KOPT-K1 (cell line): Measurements from ENCODE around the gene ADCY9.

Experiments used
- H3K27ac ChIP-seq: fragments of 200-600 bp; sonication (generic); 2 replicates; pipeline ENCODE4 v1.5.1; 2016; ENCODE audit warnings: antibody characterized with exemption, mild to moderate bottlenecking, low read depth, low read length; ENCODE audit not compliant: poor library complexity, severe bottlenecking
- H3K36me3 ChIP-seq: fragments of 200-600 bp; sonication (generic); 2 replicates; pipeline ENCODE4 v1.5.1; 2017; ENCODE audit warnings: antibody characterized with exemption, mild to moderate bottlenecking, low read length, moderate library complexity; ENCODE audit not compliant: insufficient read depth
- H3K9me3 ChIP-seq: fragments of 200-600 bp; sonication (generic); 2 replicates; pipeline ENCODE4 v1.5.1; 2017; ENCODE audit warnings: antibody characterized with exemption, low read length, mild to moderate bottlenecking; ENCODE audit not compliant: insufficient read depth, poor library complexity, severe bottlenecking

ADCY9 gene

DNA sequence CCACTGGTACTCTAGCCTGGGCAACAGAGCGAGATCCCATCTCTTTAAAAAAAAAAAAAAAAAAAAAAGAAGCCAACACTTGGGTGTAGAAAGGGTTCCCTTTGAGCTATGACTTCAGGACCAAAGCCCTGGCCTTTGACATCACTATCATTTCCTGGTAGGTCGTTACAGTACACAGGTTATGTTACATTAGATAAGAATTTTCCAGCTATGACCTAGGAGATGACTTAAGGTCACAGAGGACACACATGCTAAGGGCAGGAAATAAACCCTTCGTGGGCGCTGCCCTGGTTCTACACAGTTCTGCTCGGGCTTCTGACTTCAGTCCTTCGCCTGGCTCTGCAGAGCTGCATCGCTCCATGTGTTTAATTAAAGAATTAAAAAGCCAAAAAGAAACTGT is 112.0 kb downstream of the ADCY9 start:
- Histone ChIP-seq H3K36me3 (no peaks in the 10 kb centered on the region), H3K27ac (no peak overlapping the region)

DNA sequence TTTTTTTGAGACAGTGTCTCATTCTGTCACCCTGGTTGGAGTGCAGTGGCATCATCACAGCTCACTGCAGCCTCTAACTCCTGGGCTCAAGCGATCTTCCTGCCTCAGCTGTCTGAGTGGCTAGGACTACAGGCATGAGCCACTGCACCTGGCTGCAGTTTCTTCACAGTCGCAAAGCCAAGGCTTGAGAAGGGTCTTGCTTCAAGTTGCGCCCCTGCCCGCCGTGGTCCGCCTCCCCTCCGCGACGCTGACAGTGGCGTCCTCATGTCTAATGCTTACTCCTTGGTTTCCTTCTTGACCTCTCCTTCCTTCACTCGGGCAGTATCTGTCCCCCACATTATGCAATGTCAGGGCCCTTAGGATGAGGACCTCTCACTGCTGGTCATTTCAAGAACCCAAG is 112.7 kb downstream of the ADCY9 start:
- no peak overlapping the region for H3K27ac ChIP-seq
- H3K36me3 ChIP-seq = no peaks in the 10 kb centered on the region
- H3K9me3 ChIP-seq = no peaks in the 10 kb centered on the region

More for the DNA sequence above, 112.0 kb downstream of the ADCY9 start:
- no peaks in the 10 kb centered on the region for H3K9me3 ChIP-seq

DNA sequence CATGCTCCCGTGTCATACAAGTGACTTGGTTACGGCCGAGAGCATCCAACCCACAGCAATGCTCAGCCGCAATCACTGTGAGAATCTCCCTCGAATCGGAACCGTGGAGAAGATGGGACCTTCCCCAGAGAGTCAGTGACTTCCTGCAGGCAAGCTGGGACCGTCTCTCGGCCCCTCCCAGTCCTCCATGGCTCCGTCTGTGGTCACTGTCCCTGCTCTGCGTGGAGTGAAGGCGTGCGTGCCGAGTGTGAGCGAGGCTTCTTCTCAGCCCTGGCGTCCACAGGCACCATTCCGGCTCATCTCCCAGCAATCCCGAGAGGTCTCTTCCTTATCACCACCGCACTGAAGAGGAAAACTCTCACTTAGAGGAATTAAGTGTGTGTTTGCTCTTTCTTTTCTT is 113.1 kb downstream of the ADCY9 start:
- H3K27ac ChIP-seq = no peak overlapping the region
- H3K9me3 ChIP-seq = no peaks in the 10 kb centered on the region
- no peaks in the 10 kb centered on the region for H3K36me3 ChIP-seq

DNA sequence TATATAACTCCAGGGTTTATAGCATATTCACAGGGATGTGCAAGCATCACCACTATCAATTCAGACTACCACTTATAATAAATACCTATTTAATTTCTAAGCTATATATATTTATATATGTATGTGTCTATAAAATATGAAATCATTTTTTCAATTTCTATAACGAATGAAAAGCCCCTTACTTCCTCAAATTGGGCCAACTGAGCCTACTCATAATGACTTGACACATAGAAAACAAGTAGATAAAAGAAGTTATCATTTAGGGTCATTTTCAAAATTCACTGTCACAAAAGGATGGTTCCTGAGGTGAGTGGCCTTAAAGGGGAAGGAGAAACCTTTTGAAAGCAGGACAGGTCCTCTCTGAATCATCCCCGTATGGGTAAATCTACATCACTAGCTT is 114.1 kb downstream of the ADCY9 start:
- H3K27ac ChIP-seq = no peak overlapping the region

DNA sequence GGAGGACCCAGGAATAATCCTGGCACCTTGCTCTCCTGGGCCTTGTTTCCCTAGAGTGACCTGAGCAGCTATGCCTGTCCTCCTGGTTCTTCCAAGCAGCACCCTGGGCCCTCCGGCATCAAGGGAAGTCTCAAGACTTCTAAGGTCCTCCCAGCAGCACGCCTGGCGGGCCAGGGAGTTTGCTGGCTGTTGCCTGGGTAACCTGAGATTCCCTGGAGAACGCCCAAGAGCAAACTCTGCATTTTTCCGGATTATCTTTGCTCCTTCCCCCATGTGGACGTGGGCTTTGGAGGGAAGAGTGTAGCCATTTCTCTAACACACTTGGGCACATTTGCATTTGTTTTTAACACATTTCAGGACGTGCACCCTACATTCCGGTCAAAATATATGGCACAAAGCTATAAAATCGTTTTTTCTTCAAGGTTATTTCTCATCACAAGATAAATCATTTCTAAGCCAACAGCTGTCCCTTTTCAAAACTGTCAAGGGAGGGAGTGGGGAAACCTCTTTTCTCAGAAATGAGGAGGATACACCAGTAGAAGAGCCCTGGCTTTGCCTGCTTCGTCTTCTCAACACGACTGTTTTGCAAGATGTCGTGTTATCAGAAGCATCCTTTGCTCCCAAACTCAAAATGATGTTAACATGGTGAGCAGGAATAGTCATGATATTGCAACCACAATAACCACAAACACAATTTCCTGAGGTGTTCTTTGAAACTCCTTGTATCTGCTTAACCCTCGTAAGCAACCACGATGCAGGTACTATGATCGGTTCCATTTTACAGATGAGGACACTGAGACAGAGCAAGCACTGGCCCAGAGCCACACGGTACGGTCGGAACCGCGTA is 116.5 kb downstream of the ADCY9 start:
- Histone ChIP-seq H3K36me3 (no peaks in the 10 kb centered on the region), H3K27ac (no peak overlapping the region), H3K9me3 (no peaks in the 10 kb centered on the region)

More for the DNA sequence above, 114.1 kb downstream of the ADCY9 start:
- Histone ChIP-seq H3K36me3 (no peaks in the 10 kb centered on the region), H3K9me3 (no peaks in the 10 kb centered on the region)

DNA sequence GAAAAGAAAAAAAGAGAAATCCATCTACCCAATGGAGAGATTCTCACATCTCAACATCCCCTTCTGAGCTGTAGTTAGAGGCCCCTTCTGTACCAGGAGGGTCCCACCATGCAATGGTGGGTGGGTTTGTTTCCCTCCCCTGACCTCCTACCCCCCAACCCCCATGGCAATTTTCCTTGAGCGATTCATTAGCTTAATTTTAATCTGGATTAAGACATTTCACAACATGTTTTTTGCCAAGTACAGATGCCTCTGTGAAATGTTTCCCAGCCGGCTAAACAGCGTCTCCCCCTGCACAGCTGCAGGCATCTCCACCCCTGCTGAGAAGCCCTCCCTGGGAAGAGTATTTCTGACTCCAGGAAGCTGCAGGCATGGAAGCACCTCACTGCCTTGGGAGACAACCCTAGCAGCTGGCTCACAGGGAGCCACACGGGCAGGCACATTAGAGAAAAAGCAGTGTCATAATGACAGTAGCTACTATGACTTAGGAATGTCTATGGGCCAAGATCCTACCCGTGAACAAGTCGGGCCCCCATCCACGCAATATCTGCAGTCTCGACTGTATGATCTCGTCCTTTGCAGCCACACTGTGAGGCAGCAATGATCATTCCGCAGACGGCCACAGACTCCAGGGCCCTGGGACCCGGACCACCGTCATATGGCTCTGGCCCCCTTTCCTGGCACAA is 117.3 kb downstream of the ADCY9 start:
- Histone ChIP-seq H3K36me3 (no peaks in the 10 kb centered on the region), H3K9me3 (no peaks in the 10 kb centered on the region)

DNA sequence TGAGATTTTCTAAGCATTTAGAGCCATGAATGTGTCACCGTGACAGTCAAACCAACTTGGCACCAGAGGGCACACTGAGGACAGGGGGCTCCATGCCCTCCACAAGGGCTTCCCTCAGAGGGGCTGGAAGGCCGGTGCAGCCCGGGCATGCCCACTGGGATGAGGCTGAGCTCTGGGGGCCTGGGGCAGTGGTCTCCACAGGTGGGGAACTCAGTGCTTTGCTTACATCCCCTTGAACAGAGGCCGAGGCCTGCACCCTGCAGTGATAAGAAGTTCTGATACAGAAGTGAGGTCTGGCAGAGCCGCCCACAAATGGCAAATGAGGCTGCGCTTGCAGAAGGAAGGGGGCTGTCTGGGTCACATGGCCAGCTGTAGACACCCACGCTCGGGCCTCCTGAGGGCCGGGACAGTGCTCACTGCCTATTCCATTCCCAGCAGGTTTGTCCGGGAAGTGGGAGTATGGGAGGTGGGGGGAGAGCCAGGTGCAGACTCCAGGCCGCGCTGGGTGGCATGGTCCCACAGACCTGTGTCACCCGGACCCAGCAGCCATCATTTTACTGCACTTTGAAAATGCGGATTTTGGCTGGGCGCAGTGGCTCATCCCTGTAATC is 118.9 kb downstream of the ADCY9 start:
- no peak overlapping the region for H3K27ac ChIP-seq
- no peaks in the 10 kb centered on the region for H3K36me3 ChIP-seq

More for the DNA sequence above, 117.3 kb downstream of the ADCY9 start:
- no peak overlapping the region for H3K27ac ChIP-seq

DNA sequence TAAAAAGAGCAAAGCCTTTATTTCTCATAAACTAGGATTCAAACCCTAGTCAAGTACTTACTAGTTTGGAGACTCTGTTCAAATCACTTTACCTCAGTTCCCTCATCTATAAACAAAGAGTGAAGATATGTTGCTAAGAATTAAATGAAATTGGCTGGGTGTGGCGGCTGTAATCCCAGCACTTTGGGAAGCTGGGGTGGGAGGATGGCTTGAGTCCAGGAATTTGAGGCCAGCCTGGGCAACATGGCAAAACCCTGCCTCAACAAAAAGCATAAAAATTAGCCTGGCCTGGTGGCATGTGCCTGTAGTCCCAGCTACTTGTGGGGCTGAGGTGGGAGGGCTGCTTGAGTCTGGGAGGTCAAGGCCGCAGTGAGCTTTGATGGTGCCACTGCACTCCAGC is 121.2 kb downstream of the ADCY9 start:
- no peak overlapping the region for H3K27ac ChIP-seq
- no peaks in the 10 kb centered on the region for H3K36me3 ChIP-seq
- no peaks in the 10 kb centered on the region for H3K9me3 ChIP-seq

More for the DNA sequence above, 118.9 kb downstream of the ADCY9 start:
- no peaks in the 10 kb centered on the region for H3K9me3 ChIP-seq

DNA sequence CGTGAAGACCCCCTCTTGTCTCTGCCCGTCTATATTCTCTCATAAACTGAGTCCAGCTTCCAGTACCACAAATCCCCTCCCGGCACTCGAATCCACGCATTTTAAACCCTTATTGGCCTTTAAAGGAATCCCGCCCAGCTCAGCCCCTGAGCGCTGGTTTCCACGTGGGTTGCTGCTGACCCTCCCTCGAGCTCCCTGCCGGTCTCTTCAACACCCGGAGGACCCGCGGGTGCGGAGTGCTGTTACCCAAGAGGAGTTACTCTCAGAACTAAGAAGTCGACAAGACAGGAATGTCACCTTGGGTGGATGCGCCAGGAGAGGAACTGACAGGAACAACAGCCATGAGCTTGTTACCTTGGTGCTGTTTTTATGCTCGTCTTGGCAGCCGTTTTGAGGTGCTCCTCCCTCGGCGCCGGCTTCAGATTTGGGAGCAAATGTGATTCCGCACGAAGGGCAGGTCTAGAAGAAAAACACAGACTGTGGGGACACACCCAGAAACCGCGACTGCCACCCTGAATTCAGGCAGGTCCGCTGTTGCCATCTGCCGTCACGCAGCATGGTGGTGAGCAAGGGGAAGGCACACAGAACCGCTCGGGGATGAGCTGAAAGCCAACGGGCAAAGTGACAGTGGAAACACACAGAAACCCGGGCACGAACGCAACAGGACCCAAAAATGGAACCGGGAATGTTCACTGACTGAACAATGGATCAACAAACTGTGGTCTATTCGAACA is 123.0 kb downstream of the ADCY9 start:
- no peaks in the 10 kb centered on the region for H3K9me3 ChIP-seq
- no peaks in the 10 kb centered on the region for H3K36me3 ChIP-seq
- H3K27ac ChIP-seq = no peak overlapping the region

DNA sequence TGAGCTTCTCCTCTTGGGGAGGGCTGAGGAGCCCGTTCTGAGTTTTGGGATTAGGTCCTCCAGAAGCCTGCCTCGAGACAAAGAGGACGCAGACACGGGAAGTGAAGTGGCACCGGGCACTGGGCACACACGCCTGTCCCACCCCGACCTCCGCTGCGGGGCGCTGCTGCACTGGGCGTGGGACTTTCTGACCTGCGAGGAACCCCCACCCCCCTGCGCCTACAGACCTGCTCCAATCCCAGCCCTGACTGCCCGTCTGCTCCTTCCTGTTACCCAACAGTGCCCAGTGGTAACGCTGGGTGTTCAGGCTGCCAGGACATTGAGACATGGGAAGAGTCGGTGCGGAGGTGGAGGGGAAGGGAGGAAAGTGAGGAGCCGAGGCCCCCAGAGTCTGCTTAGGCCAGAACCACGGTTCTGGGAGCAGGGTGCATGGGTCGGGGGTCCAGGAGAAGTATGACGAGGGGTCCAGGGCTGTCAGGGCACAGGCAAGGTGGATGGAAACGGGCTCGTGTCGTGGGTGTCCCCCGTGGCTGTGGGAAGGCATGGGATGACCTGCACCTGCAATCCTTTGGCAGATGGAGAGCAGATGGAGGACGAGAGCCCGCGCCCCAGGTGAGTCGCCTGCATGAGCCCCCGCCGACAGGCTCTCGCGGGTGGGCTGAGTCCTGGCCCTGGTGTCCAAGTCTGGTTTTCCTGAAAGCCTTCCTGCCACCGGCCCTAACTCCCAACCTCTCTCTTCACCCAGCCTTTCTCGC is 123.8 kb downstream of the ADCY9 start:
- no peaks in the 10 kb centered on the region for H3K9me3 ChIP-seq
- no peak overlapping the region for H3K27ac ChIP-seq

DNA sequence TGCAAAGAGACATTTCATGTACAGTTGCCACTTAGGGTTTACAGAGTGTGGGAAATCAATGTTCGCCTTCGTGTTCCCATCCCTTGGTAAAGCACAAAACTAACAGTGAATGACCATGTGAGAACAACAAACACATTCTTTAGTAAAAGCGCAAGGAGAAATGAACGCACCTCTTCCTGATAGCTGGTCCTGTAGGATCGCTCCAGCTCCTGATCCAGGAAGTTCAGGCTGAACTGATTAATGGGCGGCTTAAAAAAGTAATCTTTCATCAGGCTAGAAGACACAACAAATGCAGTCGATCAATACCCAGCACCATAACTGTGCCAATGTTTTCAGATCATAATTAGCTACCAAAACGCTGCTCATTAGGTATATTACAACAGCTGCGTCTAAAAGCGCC is 127.4 kb downstream of the ADCY9 start:
- no peak overlapping the region for H3K27ac ChIP-seq
- no peaks in the 10 kb centered on the region for H3K9me3 ChIP-seq
- H3K36me3 ChIP-seq = no peaks in the 10 kb centered on the region

More for the DNA sequence above, 123.8 kb downstream of the ADCY9 start:
- no peaks in the 10 kb centered on the region for H3K36me3 ChIP-seq

DNA sequence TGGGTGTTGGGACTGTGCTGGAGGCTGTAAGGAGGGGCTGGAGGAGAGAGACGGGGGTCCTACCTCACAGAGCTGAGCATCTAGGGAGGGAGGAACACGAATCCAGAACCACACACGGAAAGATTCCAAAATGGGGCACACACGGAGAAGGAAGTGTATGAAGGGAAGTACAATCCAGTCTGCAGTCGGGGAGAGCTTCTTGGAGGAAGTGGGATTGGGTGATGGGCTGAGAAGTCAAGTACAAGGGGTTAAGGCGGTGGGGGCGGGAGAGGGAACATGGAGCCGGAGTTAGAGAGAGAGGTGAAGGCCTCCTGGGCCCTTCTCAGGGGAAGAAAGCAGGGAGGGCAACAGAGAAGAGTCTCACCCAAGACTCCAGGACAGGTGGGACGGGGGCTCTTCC is 128.2 kb downstream of the ADCY9 start:
- Histone ChIP-seq H3K9me3 (no peaks in the 10 kb centered on the region), H3K27ac (no peak overlapping the region), H3K36me3 (no peaks in the 10 kb centered on the region)

DNA sequence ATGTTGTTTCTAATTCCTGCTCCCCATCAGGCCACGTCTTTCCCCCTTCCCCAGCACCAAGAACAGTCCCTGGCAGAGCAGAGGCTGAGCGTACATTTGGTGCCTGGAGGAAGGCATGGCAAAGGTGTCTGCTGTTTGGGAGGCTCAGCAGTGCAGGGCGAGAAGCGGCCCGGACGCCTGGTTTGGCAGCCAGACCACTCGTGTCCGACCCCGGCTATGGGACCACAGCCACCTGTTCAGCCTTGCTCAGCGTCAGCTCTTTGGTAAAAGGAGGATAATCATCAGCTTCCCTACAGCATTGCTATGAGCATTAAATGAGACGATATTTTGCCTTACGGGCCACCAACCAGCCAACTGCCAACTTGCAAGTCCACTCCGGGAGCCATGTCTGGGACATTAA is 129.0 kb downstream of the ADCY9 start:
- Histone ChIP-seq H3K36me3 (no peaks in the 10 kb centered on the region), H3K9me3 (no peaks in the 10 kb centered on the region), H3K27ac (no peak overlapping the region)

DNA sequence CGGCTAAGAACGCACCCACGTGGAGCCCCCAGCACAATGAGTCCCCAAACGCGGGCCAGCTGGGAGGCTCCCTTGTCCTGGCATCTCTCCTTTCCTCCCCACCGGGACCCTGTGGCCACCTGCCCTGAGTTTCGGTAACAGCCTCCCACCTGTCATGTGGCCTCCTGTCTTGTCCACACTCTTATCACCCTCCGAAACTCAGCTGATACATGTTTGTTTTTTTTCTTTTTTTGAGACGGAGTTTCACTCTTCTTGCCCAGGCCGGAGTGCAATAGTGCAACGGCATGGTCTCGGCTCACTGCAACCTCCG is 130.1 kb downstream of the ADCY9 start:
- Histone ChIP-seq H3K9me3 (no peaks in the 10 kb centered on the region), H3K27ac (no peak overlapping the region), H3K36me3 (no peaks in the 10 kb centered on the region)
